Smooth muscle cell (in vitro differentiated cells): ENCODE measurements around the gene FDCSP. TPM values are rescaled to one million over a fixed set of nuclear protein-coding genes. Genes with fewer than 3 reads are reported as not detected.
"Not testable (repeated sequence)": the region's sequence is repeated elsewhere in the genome, so short reads cannot be mapped to it uniquely, and the experiment has no call there.

Source experiments
- DNase-seq: peaks from one replicate; lab custom pipeline; 2025; ENCODE audit not compliant: unreplicated experiment; lab: John Stamatoyannopoulos, UW
- H2AFZ ChIP-seq: fragments of 200-600 bp; sonication (generic); 2 replicates; pipeline ENCODE4 v1.6.0; 2016; ENCODE audit warnings: antibody characterized with exemption, low read depth, mild to moderate bottlenecking
- H3F3A ChIP-seq: fragments of 200-600 bp; sonication (generic); 2 replicates; pipeline ENCODE4 v1.6.0; 2017; ENCODE audit warnings: antibody characterized with exemption, low read depth
- H3K27ac ChIP-seq: fragments of 200-600 bp; sonication (generic); 2 replicates; pipeline ENCODE4 v1.5.1; 2016; ENCODE audit warnings: low read depth, mild to moderate bottlenecking
- H3K27me3 ChIP-seq: fragments of 200-600 bp; sonication (generic); 2 replicates; pipeline ENCODE4 v1.6.1; 2016; ENCODE audit warnings: low read depth, mild to moderate bottlenecking
- H3K36me3 ChIP-seq: fragments of 200-600 bp; sonication (generic); 2 replicates; pipeline ENCODE4 v1.5.1; 2016; ENCODE audit warnings: low read depth
- H3K4me1 ChIP-seq: fragments of 200-600 bp; sonication (generic); 2 replicates; pipeline ENCODE4 v1.5.1; 2016; ENCODE audit warnings: low read depth
- H3K4me2 ChIP-seq: fragments of 200-600 bp; sonication (generic); 2 replicates; pipeline ENCODE4 v1.6.0; 2016; ENCODE audit warnings: mild to moderate bottlenecking
- H3K4me3 ChIP-seq: fragments of 200-600 bp; sonication (generic); 2 replicates; pipeline ENCODE4 v1.5.1; 2016; ENCODE audit warnings: mild to moderate bottlenecking
- H3K79me2 ChIP-seq: fragments of 200-600 bp; sonication (generic); 2 replicates; pipeline ENCODE4 v1.6.0; 2016; ENCODE audit warnings: low read depth, mild to moderate bottlenecking
- H3K9ac ChIP-seq: fragments of 200-600 bp; sonication (generic); 2 replicates; pipeline ENCODE4 v1.6.0; 2016; ENCODE audit warnings: low read depth
- H3K9me3 ChIP-seq: fragments of 200-600 bp; sonication (generic); replicated peaks from 2 replicates; pipeline ENCODE4 v1.5.1; 2016; ENCODE audit warnings: low read depth
- H4K20me1 ChIP-seq: fragments of 200-600 bp; sonication (generic); 2 replicates; pipeline ENCODE4 v1.6.0; 2016; ENCODE audit warnings: low read depth
- WGBS: methylation state at CpG from one replicate; pipeline ENCODE4 v1.1.7; 2016; ENCODE audit warnings: low lambda C conversion rate; 5-methylcytosine and 5-hydroxymethylcytosine counted together
- polyA plus RNA-seq: library from polyadenylated mRNA; unstranded; fragments of >200 nt; fragmentation: Nextera tagmentation; extraction: Ambion mirVana; gene quantifications from 2 replicates; pipeline ENCODE4 v1.2.1, GENCODE V29; 2016
- total RNA-seq: library from RNA; depleted of rRNA; stranded (reverse); fragments of >200 nt; gene quantifications from 2 replicates; pipeline ENCODE4 v1.2.3, GENCODE V29; 2014
- TF ChIP-seq, protein P1 (sequence below): fragments of 200-600 bp; sonication (generic); IDR thresholded peaks from 2 replicates; pipeline ENCODE4 v1.5.1; 2017; ENCODE audit warnings: borderline replicate concordance, mild to moderate bottlenecking, antibody characterized with exemption; ENCODE audit not compliant: insufficient read depth, poor library complexity, severe bottlenecking

Gene FDCSP
- total and polyA plus RNA-seq, 2 experiments from 2014 or later: 5.1 to 16.1 TPM

DNA sequence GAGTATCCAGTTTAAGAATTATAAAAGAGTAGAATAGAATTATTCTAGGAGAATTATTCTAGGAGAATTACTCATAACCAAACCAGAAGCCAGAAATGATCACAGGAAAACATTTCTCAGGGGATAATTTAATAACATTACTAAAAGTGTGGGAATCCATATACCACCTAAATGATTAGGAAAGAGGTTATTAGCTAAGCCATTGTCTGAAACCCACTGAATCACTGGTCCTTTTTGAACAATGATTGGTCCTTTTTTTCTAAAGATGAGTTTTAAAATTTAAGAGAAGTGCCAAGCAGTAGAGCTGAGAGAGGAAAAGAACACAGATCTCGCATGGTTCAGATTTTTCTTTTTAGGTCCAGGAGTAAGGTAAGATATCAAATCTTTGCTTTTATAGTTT lies 30.5 kb upstream of the FDCSP start, which contains the start of gene ODAM:
TSS of gene ODAM (plus strand) at position 301 of the 400 bp plus-strand sequence. CDS start 819 bp downstream, outside the sequence.
- H3K27ac ChIP-seq: no peak within 1 kb of the TSS
- H3K4me3 ChIP-seq: no peak within 1 kb of the TSS
- no peaks in the 10 kb centered on the region for H3K9me3 ChIP-seq
- H2AFZ ChIP-seq: no peak within 1 kb of the TSS
- H3K4me1 ChIP-seq: no peaks in the 10 kb centered on the region
- 94% methylated on average over 1 of the region's 1 CpG for WGBS
- no peaks in the 10 kb centered on the region for H3F3A ChIP-seq
- no peaks in the 10 kb centered on the region for H4K20me1 ChIP-seq
- H3K36me3 ChIP-seq: no peaks in the 10 kb centered on the region
- no peaks in the 10 kb centered on the region for H3K79me2 ChIP-seq
- TF ChIP-seq, protein P1, sequence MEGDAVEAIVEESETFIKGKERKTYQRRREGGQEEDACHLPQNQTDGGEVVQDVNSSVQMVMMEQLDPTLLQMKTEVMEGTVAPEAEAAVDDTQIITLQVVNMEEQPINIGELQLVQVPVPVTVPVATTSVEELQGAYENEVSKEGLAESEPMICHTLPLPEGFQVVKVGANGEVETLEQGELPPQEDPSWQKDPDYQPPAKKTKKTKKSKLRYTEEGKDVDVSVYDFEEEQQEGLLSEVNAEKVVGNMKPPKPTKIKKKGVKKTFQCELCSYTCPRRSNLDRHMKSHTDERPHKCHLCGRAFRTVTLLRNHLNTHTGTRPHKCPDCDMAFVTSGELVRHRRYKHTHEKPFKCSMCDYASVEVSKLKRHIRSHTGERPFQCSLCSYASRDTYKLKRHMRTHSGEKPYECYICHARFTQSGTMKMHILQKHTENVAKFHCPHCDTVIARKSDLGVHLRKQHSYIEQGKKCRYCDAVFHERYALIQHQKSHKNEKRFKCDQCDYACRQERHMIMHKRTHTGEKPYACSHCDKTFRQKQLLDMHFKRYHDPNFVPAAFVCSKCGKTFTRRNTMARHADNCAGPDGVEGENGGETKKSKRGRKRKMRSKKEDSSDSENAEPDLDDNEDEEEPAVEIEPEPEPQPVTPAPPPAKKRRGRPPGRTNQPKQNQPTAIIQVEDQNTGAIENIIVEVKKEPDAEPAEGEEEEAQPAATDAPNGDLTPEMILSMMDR: no peak
- H3K9ac ChIP-seq: no peak within 1 kb of the TSS
- DNase-seq: no peak
- H3K27me3 ChIP-seq: no peaks in the 10 kb centered on the region
- no peak within 1 kb of the TSS for H3K4me2 ChIP-seq

DNA sequence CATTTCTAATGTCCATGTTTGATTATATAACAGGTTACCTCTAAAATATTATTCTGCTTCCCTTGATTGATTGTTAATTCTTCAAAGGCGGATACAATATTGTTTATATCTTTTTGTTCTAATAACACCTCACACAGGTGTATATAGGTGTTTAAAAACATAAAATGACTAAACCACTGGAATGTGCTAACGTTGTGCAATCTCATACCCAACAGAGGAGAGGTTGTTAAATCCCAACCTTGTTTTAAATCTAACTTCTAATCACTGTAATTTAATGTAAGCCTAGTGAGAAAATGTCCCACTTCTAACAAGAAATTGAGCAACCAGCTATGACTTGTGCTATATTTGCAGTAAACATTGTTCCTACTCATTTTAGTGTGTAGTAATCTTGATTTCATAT lies 29.1 kb upstream of the FDCSP start:
- WGBS: 75% methylated on average over 2 of the region's 2 CpGs
- H3K4me1 ChIP-seq: no peaks in the 10 kb centered on the region

DNA sequence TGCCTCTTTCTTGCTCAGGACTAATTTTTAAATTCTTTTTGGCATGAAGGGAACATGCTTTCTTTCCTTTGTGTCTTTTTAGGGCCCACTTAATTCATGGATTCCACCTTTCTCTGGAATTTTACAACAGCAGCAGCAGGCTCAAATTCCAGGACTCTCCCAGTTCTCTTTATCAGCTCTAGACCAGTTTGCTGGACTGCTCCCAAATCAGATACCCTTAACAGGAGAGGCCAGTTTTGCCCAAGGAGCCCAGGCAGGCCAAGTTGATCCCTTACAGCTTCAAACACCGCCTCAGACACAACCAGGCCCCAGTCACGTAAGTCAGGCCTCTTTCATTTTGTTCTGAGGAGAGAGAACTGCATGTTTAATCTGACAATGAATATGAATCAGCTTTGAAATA lies 28.1 kb upstream of the FDCSP start:
- Histone ChIP-seq H3K4me3 (no peak overlapping the region), H3K4me1 (no peaks in the 10 kb centered on the region), H3K27me3 (no peaks in the 10 kb centered on the region), H4K20me1 (no peaks in the 10 kb centered on the region), H3F3A (no peaks in the 10 kb centered on the region), H3K4me2 (peak overlapping the region; percentile 10), H2AFZ (peak overlapping the region; percentile 85), H3K36me3 (no peaks in the 10 kb centered on the region), H3K9ac (no peak overlapping the region), H3K27ac (peak overlapping the region; percentile 52), H3K79me2 (no peaks in the 10 kb centered on the region), H3K9me3 (no peaks in the 10 kb centered on the region)
- TF ChIP-seq, protein P1: no peak
- 16% methylated on average over 2 of the region's 2 CpGs for WGBS
- DNase-seq: no peak

More for the DNA sequence above, 29.1 kb upstream of the FDCSP start:
- TF ChIP-seq, protein P1: no peak
- no peaks in the 10 kb centered on the region for H3K36me3 ChIP-seq
- no peaks in the 10 kb centered on the region for H3F3A ChIP-seq
- no peak overlapping the region for H3K9ac ChIP-seq
- H3K4me2 ChIP-seq: no peak overlapping the region
- DNase-seq: no peak
- no peaks in the 10 kb centered on the region for H4K20me1 ChIP-seq
- H3K79me2 ChIP-seq: no peaks in the 10 kb centered on the region
- H2AFZ ChIP-seq: peak overlapping the region; percentile 85
- no peaks in the 10 kb centered on the region for H3K9me3 ChIP-seq
- no peak overlapping the region for H3K27ac ChIP-seq
- no peak overlapping the region for H3K4me3 ChIP-seq
- no peaks in the 10 kb centered on the region for H3K27me3 ChIP-seq

DNA sequence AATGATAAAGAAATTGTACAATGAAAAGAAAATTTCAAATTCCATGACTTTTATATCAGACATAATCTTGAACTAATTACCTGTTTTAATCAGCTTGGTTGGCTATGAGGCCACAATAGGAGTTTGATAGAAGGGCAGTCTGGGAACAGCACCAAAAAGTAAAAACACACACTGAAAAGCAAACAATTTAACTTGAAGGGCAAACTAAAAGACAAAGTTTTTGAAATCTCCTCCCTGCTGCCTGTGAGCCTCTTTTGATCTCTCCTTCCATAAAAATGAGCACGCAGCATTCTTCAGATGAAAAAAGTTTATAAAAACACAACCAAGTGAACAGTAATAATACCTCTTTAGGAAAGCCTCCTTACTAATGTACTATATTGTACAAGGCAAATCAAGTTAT lies 22.3 kb upstream of the FDCSP start:
- no peak for DNase-seq
- Histone ChIP-seq H3K9ac (no peak overlapping the region), H3K4me3 (no peak overlapping the region), H3K4me1 (no peaks in the 10 kb centered on the region), H2AFZ (no peak overlapping the region), H3F3A (no peaks in the 10 kb centered on the region), H3K4me2 (no peak overlapping the region), H3K27ac (no peak overlapping the region), H3K27me3 (no peaks in the 10 kb centered on the region), H3K36me3 (no peaks in the 10 kb centered on the region), H3K79me2 (no peaks in the 10 kb centered on the region), H4K20me1 (no peaks in the 10 kb centered on the region), H3K9me3 (no peaks in the 10 kb centered on the region)
- TF ChIP-seq, protein P1: no peak
- WGBS: 79% methylated on average over 1 of the region's 1 CpG

DNA sequence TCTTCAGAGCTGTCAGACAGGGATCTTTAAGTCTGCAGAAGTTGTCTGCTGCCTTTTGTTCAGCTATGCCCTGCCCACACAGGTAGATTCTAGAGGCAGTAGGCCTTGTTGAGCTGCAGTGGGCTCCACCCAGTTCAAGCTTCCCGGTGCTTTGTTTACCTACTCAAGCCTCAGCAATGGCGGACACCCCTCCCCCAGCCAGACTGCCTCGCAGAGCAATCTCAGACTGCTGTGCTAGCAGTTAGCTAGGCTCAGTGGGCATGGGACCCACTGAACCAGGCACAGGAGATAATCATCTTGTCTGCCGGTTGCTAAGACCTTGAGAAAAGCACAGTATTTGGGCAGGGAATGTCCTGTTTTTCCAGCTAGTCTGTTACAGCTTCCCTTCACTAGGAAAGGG lies 13.2 kb upstream of the FDCSP start:
- H4K20me1 ChIP-seq, H3K27me3 ChIP-seq, H3K9ac ChIP-seq, H2AFZ ChIP-seq, H3K4me2 ChIP-seq, H3K9me3 ChIP-seq, H3K79me2 ChIP-seq, H3K4me3 ChIP-seq, DNase-seq, H3K4me1 ChIP-seq, H3K27ac ChIP-seq, H3K36me3 ChIP-seq, H3F3A ChIP-seq: not testable (repeated sequence)
- 80% methylated on average over 4 of the region's 4 CpGs for WGBS

DNA sequence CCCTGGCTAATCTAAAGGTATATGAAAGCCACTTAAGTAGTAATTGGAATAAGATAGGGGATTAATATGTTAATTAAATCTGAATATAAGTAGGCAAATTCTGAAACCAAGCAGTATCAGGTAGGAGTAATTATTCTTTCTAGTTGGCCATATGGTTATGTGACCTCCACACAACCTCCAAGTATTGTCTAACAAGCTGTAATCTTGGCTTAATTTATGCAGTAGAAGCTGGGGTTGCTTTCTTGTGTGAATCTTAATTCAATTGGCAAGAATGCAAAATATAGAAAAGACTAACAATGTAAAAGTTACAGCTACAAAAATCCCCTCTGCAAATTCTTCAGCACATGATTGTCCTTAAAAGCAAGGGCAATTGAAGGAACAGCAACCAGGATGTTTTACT lies 9.8 kb upstream of the FDCSP start:
- H3K36me3 ChIP-seq, H3K27ac ChIP-seq, H3K4me2 ChIP-seq, H4K20me1 ChIP-seq, H2AFZ ChIP-seq, H3K4me1 ChIP-seq, H3K9ac ChIP-seq, H3F3A ChIP-seq, H3K9me3 ChIP-seq, H3K4me3 ChIP-seq, H3K27me3 ChIP-seq, DNase-seq, H3K79me2 ChIP-seq: not testable (repeated sequence)
